Lung (tissue), 12 donors: ENCODE measurements around the gene NCS1. TPM values are rescaled to one million over a fixed set of nuclear protein-coding genes. Genes with fewer than 3 reads are reported as not detected.
A peak's percentile ranks its signal among the peaks of the same experiment; 100 is the strongest.

Experiments used
- ATAC-seq: fragments of 200-7000 bp; cut with Tn5 transposase; one replicate; pipeline ENCODE4 v1.9.1; 2020; ENCODE audit warnings: moderate number of reproducible peaks; ENCODE audit not compliant: insufficient read depth, low FRiP score
- DNase-seq, 3 donors: peaks; one replicate each; pipeline ENCODE4 v3.0.0-alpha.2; 2013 to 2017
- H3K27ac ChIP-seq, 2 donors: one replicate each; pipeline ENCODE4 v1.5.1; 2013; ENCODE audit warnings: mild to moderate bottlenecking in 2 of 2, moderate library complexity in 2 of 2, control low read depth in 1 of 2, inconsistent platforms in 1 of 2, low read depth in 1 of 2, low read length in 1 of 2
- H3K27me3 ChIP-seq, 3 donors: one replicate each; pipeline ENCODE4 v1.5.1; 2013; ENCODE audit warnings: low read length in 2 of 3; ENCODE audit not compliant: control insufficient read depth in 3 of 3, insufficient read depth in 3 of 3
- H3K36me3 ChIP-seq, 4 donors: one replicate each; pipeline ENCODE4 v1.5.1; 2013; ENCODE audit warnings: low read length in 4 of 4, mild to moderate bottlenecking in 1 of 4, moderate library complexity in 1 of 4; ENCODE audit not compliant: control insufficient read depth in 4 of 4, insufficient read depth in 4 of 4
- H3K4me1 ChIP-seq, 5 donors: one replicate each; pipeline ENCODE4 v1.5.1; 2013; ENCODE audit warnings: low read length in 5 of 5, mild to moderate bottlenecking in 2 of 5, moderate library complexity in 1 of 5; ENCODE audit not compliant: control insufficient read depth in 5 of 5, insufficient read depth in 5 of 5
- H3K4me3 ChIP-seq: one replicate; pipeline ENCODE4 v1.5.1; 2013; ENCODE audit warnings: mild to moderate bottlenecking, control low read depth, moderate library complexity
- H3K9ac ChIP-seq, 2 donors: one replicate each; pipeline ENCODE4 v1.5.1; 2013; ENCODE audit warnings: low read length in 2 of 2, control low read depth in 1 of 2; ENCODE audit not compliant: insufficient read depth in 1 of 2
- H3K9me3 ChIP-seq, 4 donors: one replicate each; pipeline ENCODE4 v1.5.1; 2013; ENCODE audit warnings: low read length in 3 of 4, mild to moderate bottlenecking in 1 of 4, moderate library complexity in 1 of 4; ENCODE audit not compliant: control insufficient read depth in 4 of 4, insufficient read depth in 3 of 4
- WGBS, 2 donors: extraction: QIAGEN DNeasy Blood & Tissue Kit; methylation state at CpG; one replicate each; pipeline ENCODE4 v1.1.7; 2013; 5-methylcytosine and 5-hydroxymethylcytosine counted together
- polyA plus RNA-seq, 2 donors: library from polyadenylated mRNA; stranded (reverse); fragments of 200-250 nt; gene quantifications; one replicate each; pipeline ENCODE4 v1.2.1, GENCODE V29; 2013
- total RNA-seq, 2 donors: library from RNA; depleted of rRNA in 1 of 2; stranded (reverse); fragments of >200 nt in 1 of 2; gene quantifications; one replicate each; pipeline ENCODE4 v1.2.1, GENCODE V29; 2014 to 2021
- TF ChIP-seq, protein P1 (sequence below): IDR thresholded peaks from 2 replicates; pipeline ENCODE4 v1.5.1; 2012; ENCODE audit warnings: mild to moderate bottlenecking; ENCODE audit errors: control extremely low read depth, extremely low read depth
- donor health status: control.
- donor health status: control.
- donor health status: Bipolar disorder and iron deficiency.
- donor health status: healthy.
- donor health status: DM: yes; HTN: yes; CAD: no.

The NCS1 gene
- total and polyA plus RNA-seq, 4 donors: 5.8 to 27.5 (median 6.5) TPM

DNA sequence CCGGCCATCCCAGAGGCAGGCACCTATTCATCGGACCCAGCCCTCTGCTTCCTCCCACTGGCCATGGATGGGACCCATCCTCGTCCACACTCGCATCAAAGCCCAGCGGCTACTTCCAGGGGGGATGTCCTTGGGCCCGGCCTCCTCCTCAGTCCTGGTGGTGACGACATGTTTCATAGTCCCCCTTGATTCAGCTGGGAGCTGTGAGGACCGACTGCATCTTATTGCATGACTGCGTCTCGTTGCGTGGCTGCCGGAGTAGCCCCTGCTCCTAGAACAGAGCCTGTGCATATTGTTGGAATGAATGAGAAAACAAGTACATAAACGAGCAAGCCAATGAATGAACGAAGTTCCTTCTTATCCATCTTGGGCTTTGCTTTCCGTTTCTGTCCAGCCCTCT lies 12.8 kb downstream of the NCS1 start:
- TF ChIP-seq, protein P1, sequence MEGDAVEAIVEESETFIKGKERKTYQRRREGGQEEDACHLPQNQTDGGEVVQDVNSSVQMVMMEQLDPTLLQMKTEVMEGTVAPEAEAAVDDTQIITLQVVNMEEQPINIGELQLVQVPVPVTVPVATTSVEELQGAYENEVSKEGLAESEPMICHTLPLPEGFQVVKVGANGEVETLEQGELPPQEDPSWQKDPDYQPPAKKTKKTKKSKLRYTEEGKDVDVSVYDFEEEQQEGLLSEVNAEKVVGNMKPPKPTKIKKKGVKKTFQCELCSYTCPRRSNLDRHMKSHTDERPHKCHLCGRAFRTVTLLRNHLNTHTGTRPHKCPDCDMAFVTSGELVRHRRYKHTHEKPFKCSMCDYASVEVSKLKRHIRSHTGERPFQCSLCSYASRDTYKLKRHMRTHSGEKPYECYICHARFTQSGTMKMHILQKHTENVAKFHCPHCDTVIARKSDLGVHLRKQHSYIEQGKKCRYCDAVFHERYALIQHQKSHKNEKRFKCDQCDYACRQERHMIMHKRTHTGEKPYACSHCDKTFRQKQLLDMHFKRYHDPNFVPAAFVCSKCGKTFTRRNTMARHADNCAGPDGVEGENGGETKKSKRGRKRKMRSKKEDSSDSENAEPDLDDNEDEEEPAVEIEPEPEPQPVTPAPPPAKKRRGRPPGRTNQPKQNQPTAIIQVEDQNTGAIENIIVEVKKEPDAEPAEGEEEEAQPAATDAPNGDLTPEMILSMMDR: no peak
- no peaks in the 10 kb centered on the region for H3K9me3 ChIP-seq
- H3K4me1 ChIP-seq: peaks cover 0 to 35% (median 4%) of the 10 kb centered on the region in 5 donors
- no peaks in the 10 kb centered on the region for H3K36me3 ChIP-seq
- no peak overlapping the region for H3K9ac ChIP-seq
- 88% methylated on average over 15 of the region's 15 CpGs for WGBS, 2 donors
- H3K27ac ChIP-seq: no peak overlapping the region
- no peak overlapping the region for H3K4me3 ChIP-seq
- DNase-seq (no peak), ATAC-seq (no peak)
- no peaks in the 10 kb centered on the region for H3K27me3 ChIP-seq

DNA sequence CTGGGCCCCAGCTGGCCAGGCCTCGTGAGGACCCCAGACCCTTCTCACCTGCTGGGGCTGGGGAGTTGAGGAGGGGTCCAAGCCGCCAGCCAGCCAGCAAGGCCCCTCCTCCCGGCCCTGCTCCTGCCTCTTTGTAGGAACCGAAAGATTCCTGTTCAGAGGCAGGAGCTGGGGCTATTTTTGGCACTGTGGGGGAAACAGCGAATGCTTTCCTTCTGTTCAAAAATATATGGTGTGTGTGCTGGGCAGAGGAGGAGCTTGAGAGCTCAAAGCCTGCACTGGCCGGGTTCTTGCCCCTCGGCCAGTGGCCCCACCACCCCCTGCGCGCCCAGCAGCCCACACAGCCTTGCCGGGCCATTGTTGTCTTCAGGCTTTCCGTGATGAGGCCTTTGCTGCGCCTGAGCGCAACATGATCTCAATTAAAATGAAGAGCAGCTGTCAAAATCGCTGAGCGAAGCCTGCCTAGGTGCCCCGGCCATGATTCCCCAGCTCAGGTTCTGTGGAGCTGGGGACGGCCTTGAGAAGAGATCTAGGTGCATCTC lies 13.4 kb downstream of the NCS1 start:
- peaks cover 0 to 35% (median 4%) of the 10 kb centered on the region in 5 donors for H3K4me1 ChIP-seq
- peak in 2 of 3 donors; percentile 59 to 78 for DNase-seq

DNA sequence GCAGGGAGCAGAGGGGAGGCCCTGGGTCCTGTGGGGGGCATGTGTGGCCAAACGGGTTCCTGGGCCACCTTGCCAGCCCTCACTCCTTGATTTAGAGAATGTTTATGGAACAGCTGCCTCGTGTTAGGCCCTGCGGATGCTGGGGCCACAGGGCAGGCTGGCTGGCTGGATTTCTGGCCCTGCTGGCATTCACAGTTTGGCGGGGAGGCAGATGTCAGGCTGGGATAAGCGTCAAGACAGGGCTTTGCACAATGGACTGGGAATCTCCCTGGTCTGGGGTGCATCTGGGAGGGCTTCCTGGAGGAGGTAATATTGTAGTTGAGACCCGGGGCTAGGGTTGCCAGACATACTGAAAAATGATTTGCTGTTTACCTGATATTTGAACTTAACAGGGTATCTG lies 13.8 kb downstream of the NCS1 start:
- peaks cover 0 to 35% (median 4%) of the 10 kb centered on the region in 5 donors for H3K4me1 ChIP-seq
- H3K4me3 ChIP-seq: no peak overlapping the region
- 63 to 80% methylated on average over 6 of the region's 6 CpGs for WGBS, 2 donors
- TF ChIP-seq, protein P1: no peak
- DNase-seq (peak in 2 of 3 donors; percentile 31 to 45), ATAC-seq (no peak)
- no peaks in the 10 kb centered on the region for H3K27me3 ChIP-seq
- no peak overlapping the region for H3K9ac ChIP-seq
- H3K9me3 ChIP-seq: no peaks in the 10 kb centered on the region
- H3K27ac ChIP-seq: no peak overlapping the region
- no peaks in the 10 kb centered on the region for H3K36me3 ChIP-seq

More for the DNA sequence above, 13.4 kb downstream of the NCS1 start:
- Histone ChIP-seq H3K36me3 (no peaks in the 10 kb centered on the region), H3K27me3 (no peaks in the 10 kb centered on the region), H3K9me3 (no peaks in the 10 kb centered on the region), H3K9ac (no peak overlapping the region), H3K27ac (no peak overlapping the region), H3K4me3 (no peak overlapping the region)
- TF ChIP-seq, protein P1: no peak
- WGBS, 2 donors: 68 to 71% methylated on average over 17 of the region's 17 CpGs
- no peak for ATAC-seq
